Stimulated activated CD4-positive, alpha-beta T cell treated with anti-CD3 and anti-CD28 coated beads, Interleukin-2, amount 100 ng/mL, for 24 hours (primary cell): Measurements from ENCODE around the gene OR5AN1.
"Not testable (repeated sequence)": the region's sequence is repeated elsewhere in the genome, so short reads cannot be mapped to it uniquely, and the experiment has no call there.

Experiments
- DNase-seq, 2 donors: peaks; one replicate each; pipeline ENCODE4 v3.0.0-alpha.2; 2020

The OR5AN1 gene, protein sequence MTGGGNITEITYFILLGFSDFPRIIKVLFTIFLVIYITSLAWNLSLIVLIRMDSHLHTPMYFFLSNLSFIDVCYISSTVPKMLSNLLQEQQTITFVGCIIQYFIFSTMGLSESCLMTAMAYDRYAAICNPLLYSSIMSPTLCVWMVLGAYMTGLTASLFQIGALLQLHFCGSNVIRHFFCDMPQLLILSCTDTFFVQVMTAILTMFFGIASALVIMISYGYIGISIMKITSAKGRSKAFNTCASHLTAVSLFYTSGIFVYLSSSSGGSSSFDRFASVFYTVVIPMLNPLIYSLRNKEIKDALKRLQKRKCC

DNA sequence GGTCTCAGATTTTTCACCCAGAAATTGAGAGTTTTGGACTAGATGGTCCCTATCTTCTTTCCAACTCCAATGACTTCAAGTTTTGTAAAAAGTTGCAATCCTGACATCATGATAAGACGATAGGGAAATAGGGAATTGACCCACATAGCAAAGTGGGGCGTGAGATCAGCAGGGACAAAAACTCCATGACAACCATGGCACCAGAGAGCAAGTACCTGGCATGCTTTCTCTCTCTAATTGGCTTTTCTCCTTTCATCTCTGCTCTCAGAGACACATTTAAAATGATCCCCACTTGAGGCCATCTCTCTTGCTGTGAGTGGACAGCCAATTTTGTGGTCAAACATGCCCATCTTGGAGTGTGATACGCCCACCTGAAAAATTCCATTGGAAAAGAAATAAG is at the start of gene OR5AN1:
Gene OR5AN1, plus strand, starts transcription at position 301 of the 400 bp plus-strand sequence. CDS start 5,564 bp downstream, outside the sequence.
- no peak for DNase-seq

DNA sequence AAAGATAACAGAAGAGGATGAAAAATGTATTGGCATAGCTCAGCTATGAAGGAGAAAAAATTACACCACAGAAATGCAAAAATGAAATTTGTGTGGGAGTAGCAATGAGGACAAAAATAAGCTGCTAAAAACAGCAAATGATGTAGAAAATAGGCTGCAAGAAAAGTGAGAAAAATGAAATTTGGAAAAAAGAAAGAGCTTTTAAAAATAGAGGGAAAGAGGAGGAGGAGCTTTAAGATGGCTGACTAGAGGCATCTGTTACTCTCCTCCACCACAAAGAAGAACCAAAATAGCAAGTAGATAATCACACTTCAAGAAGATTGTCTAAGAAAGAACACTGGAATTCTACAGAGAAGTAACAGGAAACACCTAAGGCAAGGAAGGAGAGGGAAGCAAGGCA is 23.7 kb upstream of the OR5AN1 start:
- DNase-seq: no peak

DNA sequence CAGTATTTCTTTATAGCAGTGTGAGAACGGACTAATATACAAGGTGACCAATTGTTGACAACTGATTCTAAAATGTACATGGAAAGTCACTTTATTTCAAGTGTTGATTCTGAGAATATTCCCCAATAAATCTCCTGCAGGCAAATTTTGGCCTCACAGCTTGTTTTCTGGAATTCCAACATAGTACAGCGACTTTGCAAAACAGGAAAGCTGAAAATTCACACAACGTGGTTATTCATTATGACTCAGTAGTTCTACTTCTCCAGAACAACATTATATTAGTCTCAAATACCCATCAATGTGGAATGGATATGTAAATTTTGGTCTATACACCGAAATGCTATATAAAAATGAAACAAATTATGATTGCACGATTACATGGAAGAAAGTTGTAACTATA is 22.5 kb upstream of the OR5AN1 start:
- no peak for DNase-seq

DNA sequence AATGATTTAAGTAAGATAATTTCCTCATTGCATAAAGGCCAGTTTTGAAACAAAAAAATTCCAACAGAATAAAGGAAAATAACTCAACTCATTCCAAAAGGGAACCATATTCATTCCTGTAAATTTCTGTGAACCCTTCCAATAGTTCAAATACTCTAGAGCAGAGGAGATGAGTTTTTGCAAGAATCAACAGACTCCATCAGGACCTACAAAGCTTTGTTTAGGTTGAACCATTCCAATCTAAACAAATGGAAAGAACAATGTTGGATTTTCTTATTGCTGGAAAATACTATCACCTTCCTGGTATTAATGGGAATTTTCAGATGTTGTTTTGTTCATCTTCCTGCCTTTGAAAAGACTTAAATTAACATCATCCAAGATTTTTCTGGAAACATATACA is 21.8 kb upstream of the OR5AN1 start:
- DNase-seq: no peak

DNA sequence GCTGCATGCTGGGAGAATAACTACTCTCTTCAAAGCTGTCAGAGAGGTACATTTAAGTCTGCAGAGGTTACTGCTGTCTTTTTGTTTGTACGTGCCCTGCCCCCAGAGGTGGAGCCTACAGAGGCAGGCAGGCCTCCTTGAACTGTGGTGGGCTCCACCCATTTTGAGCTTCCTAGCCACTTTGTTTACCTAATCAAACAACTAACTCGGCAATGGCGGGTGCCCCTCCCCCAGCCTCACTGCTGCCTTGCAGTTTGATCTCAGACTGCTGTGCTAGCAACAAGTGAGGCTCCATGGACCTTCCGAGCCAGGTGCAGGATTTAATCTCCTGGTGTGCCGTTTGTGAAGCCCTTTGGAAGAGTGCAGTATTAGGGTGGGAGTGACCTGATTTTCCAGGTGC is 9.0 kb upstream of the OR5AN1 start:
- not testable (repeated sequence) for DNase-seq

DNA sequence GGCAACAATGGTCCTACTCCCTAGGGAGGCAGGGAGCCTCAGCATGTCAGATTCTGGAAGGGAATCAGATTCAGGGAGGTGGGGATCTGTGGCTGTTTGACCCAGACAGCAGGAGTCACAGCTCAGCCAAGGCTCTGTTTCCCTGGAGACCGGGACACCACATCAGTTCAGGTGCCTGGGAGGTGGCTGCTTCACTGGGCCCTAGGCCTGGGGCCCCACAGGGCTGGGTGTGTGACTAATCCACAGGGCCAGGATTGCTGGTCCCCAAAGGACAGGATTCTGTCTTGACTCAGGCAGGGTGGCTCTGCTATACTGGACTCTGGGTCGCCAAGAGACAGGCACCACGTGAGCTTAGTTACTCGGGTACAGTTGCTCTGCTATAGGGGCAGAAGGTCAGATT is 3.5 kb upstream of the OR5AN1 start:
- DNase-seq: no peak

DNA sequence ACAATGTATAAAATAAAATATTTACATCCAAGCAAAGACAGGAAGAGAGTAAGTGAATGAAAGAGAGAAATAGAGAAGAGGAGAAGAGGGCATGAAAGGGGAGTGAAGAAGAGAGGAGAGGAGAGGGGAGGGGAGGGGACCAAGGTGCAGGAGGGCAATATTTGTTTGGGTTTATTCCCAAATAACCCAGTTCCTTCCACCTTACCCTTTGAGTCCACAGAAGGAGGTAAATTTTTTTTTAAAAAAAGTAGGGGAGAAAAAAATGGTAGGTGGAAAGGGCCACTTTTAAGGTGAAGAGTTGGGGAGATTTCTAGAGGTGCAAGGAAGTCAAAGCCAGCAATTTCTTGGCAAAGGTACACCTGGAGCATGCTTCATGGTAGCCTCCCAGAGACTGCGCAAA is 2.1 kb upstream of the OR5AN1 start:
- no peak for DNase-seq

DNA sequence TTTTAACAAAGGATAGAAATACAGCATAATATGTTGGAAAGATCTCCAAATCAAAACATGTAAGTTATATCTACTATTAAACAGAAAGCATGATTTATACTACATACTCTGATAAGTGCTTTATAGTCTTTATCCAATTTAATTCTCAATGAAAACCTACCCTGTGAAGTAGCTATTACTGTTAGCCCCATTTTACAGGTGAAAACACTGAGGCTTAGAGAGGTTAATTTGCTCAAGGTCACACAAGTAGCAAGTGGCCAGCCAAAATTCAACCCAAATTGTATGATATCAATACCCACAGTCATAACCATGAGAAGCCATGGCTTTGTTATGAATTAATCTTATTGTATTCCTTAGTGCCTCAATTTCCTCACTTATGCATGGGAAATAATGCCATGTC is 675 bp upstream of the OR5AN1 start:
- no peak for DNase-seq

DNA sequence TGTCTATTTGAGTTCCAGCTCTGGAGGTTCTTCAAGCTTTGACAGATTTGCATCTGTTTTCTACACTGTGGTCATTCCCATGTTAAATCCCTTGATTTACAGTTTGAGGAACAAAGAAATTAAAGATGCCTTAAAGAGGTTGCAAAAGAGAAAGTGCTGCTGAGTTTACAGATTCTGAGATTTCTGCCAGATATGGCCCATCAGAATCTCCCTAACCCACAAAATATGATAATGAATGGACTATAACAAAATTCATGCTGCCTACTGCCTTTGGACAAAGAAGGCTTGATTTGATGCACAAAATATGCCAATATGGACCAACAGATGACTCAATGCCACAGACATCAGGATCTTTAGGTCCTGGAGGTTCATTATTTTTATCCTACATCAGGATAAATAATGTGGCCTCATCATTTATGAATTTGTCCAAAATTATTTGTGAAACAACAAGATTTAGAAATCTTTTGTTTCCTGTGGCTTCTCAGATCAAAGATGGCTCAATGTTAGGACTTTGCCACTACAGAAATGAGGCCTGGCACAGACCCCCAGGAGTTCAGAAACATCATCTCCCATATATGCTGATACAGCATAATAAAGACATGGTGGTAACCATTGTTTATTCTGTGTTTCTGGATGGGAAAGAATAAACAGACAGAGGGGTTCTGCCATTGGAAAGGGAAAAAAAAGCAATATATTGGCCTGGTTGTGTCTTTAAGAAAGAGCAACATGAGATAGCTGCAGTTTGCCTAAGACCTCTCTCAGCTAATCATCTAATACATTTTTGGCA is 6.7 kb downstream of the OR5AN1 start:
- no peak for DNase-seq

DNA sequence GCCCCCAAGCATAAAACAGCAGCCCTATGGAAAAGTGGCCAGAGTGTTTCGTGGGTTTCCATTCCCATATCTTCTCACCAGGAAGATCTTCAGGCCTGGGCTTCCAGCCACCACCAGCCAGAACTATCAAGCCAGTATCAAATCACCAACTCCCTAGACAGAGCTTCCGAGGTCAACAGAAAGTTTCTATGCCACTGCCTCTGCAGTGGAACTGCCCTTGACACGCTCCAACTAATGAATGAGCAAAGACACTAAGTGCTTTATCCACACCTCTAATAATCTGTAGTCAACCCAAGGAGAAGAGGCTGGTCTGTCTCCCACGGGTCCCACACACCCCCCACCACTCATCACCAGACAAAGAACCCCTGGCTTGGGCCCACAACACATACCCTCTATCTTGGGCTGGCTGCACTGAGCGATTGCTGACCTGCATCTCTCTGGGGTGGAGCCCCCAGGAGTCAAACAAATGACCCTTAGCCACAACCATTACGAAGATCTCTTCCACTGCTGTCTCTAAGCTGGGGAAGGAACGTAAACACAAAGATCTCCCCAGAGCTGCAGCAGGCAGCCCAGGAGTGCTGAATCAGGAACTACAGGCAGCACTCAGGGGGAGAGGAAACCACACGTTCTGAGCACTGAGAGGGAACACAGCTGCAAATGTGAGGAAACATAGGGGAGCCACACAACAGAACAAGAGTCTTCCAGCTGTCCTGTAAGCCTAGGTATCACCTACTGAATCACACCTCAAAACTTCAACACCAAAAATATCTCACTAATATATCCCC is 9.7 kb downstream of the OR5AN1 start:
- DNase-seq: no peak

DNA sequence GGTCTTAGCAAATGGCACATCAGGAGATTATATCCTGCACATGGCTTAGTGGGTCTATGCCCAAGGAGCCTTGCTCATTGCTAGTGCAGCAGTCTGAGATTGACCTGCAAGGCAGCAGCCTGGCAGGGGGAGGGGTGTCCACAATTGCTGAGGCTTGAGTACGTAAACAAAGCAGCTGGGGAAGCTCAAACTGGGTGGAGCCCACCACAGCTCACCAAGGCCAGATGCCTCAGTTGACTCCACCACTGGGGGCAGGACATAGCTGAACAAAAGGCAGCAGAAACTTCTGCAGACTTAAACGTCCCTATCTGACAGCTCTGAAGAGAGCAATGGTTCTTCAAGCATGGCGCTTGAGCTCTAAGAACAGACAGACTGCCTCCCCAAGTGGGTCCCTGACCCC is 13.6 kb downstream of the OR5AN1 start:
- DNase-seq: not testable (repeated sequence)

DNA sequence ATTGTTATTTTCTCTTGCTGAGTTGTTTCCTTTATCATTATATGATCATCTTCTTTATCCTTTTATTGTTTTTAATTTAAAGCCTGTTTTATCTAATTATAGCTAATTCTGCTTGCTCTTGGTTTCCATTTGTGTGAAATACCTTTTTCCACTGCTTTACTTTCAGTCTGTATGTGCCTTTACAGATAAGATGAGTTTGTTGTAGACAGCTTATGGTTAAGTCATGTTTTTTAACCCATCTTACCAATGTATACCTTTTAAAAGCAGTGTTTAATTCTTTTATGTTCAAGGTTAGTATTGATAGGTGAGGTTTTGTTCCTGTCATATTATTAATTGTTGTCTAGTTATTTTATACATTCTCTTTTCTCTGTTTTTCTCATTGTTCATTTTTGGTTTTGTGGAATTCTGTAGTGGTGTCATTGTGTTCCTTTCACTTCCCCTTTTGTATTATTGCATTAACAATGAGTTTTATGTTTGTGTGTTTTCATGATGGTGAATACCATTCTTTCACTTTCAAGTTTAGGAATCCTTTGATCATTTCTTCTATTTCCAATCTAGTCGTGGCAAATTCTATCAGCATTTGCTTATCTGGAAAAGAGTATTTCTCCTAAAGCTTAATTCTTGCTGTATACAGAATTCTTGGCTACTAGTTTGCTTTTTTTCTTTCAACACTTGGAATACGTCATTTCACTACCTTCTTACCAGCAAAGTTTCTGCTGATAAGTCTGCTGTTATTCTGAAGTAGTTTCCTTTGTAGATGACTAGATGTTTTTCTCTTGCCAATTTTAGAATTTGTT is 21.8 kb downstream of the OR5AN1 start:
- DNase-seq: no peak

DNA sequence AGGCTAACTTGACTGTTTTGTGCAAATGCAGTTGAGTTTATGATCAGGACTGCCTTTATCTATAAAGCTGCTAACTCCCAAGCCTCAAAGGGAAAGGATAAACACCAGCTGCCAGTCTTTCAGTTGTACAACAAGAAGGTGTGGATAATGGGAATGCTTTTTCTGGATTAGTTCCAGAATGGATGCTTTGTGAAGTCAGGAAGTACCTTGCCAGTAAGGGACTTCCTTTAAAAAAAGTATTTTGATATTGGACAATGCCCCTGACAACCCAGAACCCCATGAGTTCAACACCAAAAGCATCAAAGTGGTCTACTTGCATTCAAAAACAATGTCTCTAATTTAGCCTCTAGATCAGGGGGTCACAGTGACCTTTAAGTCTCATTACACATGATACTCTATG is 35.5 kb downstream of the OR5AN1 start:
- DNase-seq: no peak

DNA sequence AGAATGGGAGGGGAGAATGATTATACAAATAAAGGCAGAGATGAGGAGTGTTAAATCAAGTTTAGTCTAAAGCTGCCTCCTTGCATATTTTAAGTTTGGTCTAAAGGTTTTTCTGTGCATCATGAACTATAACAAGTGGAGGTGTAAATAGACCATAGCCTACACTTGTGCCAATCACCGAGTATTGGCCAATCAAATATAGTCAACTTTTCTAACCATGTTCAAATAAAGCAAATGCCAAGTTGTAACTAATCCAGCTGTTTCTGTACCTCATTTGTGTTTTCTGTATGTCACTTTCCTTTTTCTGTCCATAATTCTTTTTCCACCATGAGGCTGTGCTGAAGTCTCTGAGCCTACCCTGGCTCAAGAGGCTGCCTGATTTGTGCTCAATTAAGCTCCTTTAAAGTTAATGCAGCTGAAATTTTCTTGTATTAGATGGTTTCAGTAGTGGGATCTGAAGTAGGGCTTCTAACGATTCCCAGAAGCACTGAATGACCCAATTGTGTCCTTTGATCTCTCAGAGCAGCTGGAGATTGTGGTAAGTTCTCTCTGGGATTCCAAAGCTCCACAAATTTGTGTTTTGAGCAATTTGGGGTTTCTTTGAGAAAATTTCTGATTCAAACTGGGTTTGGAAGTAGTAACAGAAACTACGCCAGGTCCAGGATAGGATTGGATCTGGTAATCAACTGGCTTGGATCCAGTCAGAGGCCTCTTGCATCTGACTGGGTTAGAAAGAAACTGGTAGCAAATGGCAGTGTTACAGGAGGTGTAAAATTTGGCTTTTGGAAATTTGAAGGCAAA is 42.0 kb downstream of the OR5AN1 start:
- no peak for DNase-seq

DNA sequence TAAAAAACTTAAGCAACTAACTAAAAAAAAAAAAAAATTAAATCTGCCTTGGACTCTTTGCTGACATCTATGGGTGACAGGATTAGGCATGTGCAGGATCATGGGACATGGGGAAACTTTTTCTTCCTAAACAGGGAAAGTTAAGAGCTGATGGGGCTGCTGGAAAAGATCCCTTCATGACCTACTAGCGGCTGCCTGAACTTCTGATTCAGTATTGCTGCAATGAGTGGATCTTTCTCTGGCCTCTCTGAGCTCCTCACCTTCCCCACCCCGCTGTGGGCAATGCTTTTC is 42.5 kb downstream of the OR5AN1 start:
- no peak for DNase-seq

DNA sequence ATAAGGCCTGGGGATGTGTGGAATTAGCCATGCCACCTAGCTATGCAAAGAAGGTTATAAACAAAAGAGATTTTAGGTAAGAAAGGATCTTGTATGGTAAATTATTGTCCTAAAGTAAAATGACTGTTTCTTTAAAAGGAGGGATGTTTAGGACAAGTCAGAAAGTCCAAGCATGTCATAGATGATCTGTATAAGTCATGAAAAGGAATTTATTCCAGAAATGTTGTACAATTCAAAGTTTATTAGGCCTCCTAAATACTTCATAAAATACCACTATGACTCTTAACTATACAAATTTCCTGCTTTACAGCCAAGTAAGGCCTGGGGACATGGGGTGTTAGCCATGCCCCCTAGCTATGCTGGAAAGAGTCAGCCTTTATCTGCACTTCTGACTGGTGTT is 44.9 kb downstream of the OR5AN1 start:
- no peak for DNase-seq

DNA sequence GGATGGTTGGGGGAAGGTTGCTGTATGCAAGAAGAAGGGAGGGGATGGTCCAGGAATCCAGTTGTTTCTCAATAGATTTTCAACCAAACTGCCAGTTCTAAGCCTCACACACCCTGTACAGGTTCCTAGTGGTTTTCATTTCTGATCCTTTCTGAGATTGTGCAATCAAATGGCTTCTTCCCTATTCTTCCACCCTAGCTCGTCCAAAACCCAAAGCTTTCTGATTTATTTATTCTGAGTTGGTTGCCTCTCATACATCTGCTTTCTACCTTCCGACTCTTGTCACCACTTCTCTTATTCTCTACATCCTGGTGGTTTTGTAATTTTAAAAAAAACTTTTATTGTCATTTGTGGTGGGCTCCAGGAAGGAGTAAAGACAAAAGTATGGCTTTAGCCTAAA is 55.0 kb downstream of the OR5AN1 start:
- DNase-seq: no peak

DNA sequence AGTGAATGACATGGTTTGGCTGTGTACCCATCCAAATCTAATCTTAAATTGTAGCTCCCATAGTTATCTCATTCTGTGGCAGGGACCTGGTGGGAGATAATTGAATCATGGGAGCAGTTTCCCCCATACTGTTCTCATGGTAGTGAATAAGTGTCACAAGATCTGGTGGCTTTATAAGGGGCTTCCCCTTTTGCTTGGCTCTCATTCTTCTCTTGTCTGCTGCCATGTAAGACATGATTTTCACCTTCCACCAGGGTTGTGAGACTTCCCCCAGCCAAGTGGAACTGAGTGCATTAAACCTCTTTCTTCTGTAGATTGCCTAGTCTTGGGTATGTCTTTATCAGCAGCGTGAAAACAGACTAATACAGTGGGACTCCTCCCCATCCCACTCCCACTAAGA is 56.4 kb downstream of the OR5AN1 start:
- DNase-seq: no peak

DNA sequence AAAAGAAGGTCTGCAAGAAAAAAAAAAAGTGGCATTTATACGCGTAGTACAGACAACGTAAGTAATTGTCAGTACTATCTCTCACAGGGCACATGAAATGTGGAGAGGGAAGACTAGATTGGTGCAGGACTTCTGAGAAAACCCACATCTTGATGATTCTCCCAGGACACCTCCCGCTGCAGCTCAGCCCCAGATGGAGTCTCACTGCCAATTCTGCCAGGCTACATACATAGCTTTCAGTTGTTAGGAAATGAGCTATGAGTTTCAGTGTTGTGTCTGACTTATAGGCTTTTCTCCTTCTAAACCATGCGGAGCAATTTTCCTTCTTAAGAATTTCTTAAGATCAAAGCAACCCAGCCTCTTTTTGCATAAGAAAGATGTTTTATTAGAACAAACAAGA is 57.9 kb downstream of the OR5AN1 start:
- no peak for DNase-seq

DNA sequence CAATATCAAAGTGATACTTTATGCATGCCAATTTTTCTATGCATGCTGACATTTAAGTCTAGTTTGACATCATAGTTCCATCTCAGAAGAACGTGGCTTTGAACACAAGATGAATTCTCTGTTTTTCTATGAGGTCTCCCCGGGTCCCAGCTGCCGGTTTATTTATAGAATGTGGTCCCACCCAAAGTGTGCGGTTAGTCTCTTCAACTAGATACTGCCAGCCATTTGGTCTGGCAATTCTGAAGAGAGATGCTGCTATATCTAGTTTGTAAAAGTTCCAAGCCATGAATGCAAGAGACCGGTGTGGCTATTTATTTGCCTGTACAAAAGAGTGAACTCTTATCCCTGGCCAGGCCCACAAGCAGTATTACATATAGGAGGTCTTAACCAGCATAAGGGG is 58.3 kb downstream of the OR5AN1 start:
- no peak for DNase-seq

DNA sequence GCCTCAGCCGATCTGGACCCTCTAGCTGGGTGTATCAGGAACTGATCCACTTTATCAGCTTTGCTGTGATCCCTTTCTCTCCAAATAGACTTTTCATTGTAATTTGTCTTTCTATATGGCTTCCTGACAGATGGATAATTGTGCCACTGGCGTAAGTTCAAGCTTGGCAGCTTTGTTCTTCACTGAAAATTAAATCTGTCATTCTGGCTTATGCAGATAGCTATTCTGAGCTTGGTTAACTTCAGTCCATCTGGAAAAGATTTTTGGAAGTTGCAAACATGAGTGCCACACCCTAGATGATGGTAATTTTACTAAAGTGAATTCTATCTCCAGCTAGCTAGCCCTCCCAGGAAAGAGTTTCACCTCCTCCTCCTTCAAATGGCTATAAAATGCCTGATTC is 59.5 kb downstream of the OR5AN1 start:
- no peak for DNase-seq
